ENCODE results near the gene RSU1.

GRCh38 chr10:16632996-16633395, 184.2 kb downstream of the RSU1 start:
- TF ChIP-seq CTCF (IDR thresholded peaks at IDR 0.05; ENCODE audit: low read depth, low read length) (no peak), EZH2phosphoT487 (IDR thresholded peaks at IDR 0.05; ENCODE audit: low read depth) (no peak)
